DMS53 treated with DMSO at 0.1 percent for 48 hours (cell line): ENCODE data around the gene DHX29.

Experiments
- DNase-seq: peaks from one replicate; lab custom pipeline; 2025; ENCODE audit not compliant: unreplicated experiment; lab: John Stamatoyannopoulos, UW

The DHX29 gene

DNA sequence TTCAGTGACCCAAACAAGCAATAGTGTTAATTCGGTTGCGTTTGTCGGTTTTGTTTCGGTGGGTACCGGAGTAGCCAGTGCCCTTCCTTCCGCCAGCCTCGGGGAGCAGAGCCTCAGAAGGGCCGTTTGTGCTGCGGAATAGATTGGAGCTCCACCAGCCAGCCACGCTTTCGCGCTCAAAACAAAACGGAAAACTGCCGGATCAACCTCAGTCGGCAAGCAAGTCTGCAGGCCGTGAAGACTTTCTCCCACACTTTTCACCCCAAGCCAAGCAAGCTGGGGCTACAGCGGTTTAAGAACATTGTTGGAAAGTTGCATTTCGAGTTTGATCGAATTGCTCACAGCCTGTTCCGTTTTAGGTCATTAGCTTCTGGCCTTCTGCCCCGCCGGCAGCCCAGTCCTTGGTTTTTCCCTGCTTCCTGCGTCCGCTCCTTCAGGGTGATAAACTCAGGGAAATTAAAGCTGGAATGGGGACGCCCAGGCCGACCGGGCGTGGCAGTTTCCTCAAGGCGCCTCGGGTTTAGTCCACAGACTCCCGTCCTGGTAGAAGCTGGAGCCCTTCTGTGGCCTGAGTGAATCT, 73.3 kb downstream of the DHX29 start:
- peak; percentile 55 for DNase-seq

DNA sequence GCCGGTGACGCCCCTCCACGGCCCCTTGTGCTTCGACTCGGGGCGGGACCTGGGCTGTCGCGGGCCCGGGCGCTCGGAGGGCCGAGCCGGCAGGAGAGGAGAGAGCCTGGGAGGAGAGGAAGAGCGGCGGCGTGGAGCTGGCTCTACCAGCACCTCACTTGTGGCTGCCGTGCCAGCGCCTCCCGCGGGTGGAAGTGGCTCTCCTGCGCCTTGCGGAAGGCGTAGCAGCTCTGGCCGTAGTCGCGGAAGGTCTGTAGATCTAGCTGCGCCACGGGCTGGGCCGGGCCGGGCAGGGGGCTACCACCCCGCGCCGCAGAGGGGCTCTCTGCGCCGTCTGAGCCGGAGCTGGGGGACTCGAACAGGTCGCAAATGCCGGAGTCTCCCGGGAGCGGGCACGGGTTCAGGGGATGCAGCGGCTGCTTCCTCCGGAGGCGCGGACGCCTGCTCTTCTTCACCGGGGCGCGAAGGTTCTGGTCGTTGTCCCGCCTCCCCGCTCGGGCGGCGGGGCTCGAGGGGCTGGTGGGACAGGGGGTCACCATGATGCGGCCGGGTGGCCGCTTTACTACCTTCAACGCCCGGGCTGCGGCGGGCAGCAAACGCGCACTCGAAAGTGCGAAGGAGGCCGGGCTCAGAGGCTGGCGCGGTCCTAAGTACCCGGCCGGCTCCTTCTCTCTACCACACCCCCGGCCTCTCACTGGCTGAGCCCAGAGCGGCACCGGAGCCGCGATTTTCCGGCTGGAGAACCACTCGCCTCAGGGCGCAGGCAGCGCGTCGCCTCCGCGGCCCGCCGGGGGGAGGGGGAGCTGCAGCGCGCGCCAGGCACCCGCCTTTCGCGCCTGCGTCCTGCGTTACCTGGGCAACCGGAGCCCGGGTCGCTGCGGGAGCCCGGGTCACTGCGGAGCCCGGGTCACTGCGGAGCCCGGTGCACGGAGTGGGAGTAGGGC, 74.2 kb downstream of the DHX29 start, which contains the start of gene CCNO:
TSS of gene CCNO (minus strand) at position 624 of the 944 bp plus-strand sequence. CDS start at position 539, 85 bp downstream.
- peak; percentile 88 for DNase-seq

DNA sequence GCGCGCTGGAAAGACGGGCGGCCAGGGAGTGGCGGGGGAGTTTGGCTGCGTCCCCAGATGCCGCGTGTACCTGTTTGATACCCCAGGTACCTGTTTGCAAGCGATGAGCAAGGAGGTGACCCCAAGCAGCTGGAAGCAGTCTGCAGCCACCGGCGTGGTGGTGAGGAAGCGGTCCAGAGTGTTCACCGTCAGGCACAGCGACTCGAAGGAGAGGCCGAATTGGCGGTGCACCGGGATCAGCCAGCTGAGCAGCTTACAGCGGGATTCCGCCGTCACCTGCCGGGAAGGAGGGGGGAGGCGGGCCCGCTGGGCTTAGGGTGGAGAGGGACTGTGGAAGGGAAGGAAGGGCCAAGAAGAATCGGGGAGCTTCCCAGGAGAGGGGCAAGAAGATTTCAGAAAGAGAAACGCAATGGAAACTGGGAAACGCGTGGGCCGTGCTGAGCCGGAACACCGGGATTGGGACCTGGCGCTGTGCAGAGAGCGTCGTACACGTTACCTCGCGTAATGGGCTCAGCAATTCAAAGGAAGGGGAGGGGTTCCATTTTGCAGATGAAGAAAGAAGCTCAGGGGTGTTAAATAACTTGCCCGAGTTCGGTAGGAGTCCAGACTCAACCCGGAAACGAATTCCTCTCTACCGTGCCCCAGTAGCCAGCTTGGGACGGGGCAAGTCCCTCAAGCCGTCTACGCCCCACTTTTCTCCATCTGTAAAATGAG, 75.1 kb downstream of the DHX29 start:
- DNase-seq: peak; percentile 79

DNA sequence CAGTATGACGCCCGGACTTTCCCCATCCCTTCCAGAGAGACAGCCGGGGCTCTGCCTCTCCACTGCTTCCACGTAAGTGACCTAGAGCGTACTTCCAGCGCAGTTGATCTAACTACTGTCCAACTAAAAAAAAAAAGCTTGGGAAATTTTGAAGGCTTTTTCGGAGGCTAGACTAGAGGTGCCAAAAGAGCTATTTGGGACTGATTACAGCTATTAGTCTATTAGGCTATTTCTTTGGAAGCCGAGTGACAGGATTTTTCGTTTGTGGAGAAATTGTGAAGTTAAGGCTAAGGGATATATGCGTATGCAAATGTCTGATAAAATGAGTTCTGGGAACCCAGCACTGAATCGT, 75.6 kb downstream of the DHX29 start:
- no peak for DNase-seq

DNA sequence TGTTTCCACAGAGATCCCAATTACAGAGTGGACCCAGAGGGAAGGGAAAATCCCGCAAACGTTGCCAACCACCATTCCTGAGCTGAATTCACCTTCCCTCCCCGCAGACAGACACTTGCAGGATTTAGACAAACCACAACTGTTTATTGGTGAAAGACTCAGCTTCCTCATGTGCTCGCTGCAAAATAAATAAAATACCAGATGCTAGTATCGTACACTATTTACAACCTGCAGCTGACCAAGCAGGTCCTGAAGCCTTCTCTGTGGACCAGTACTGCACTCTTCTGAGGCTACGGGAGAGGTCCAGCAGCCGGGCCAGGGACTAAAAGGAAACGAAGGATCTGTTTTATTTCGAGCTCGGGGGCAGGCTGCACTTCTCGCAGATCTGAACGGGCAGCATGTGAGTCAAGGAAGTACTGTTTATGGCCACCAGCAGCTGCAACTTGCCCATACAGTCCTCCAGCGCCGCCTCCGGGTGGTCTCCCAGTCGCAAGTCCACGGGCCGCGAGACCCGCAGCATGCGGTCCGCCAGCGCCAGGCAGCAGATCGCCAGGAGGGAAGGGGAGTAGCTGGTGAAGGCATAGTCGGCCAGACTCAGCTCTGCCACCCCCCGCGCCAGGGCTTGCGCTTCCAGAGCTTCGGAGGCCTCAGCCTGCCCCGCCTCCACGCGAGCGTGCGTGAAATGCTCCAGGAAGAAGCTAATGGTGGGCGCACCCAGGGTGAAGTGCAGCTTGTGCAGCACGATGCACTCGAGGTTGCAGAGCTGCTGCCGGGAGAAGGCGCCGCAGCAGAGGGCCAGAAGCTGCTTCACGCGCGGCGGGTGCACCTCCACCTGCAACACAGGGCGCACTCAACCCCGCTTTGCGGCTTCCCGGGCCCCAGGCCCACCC, 76.2 kb downstream of the DHX29 start:
- peak; percentile 26 for DNase-seq

DNA sequence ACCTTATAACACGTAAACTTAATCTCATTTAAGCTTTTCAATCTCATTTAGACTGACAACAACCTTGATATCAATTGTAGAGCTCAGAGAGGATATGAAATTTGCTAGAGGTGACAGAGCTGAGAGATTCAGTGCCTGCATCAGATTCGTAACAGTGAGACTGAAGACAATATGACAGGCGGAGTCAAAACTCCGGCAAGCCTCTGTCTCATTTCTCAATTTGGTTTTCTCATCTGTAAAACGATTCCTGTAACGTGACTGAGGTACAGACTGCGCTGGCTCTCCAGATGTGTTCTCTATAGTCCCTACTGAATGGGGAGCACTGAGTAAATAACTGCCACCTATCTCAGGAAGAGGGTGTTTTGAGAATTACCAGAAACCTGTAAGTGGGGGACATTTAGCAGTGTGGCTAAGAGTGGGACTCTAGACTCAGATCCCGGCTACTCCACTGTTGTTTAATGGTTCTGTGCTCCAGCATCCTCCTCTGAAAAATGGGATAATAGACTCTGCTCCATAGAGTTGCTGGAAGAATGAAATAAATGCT, 77.3 kb downstream of the DHX29 start:
- DNase-seq: no peak

DNA sequence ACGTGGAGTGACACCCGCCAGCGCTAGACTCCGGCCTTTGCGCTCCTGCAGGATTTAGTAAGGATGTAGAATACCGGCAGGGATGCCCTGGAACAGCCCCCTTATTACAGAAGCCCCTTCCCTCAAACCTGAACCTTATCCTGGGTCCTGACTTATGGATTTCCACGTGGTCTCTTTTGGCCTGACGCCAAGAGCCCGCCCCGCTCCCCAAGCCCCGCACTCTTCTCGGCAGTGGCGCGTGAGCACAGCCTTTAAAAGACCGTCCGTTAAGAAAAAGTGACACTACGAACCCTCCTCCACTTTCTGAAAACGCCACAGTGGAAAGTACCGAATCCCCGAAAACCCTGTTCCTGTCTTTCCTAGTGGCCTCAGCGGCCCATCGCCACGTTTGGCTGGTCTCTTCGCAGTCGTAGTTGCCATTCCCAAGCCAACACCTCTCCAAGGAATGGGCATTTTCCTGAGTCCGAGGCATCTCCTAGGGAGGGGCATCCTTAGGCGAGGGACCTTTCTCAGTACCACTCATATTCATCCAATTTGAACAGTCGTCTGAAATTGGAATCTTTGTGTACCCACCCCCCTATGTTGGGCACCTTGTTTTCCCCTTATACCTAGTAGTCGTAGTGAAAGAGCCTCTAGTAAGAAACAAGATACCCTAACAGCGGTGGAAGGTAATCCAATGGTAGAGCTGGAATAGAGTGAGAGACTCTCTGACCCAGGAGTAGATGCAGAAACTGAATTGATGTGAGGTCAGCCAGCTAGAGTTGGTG, 79.6 kb downstream of the DHX29 start:
- DNase-seq: no peak

DNA sequence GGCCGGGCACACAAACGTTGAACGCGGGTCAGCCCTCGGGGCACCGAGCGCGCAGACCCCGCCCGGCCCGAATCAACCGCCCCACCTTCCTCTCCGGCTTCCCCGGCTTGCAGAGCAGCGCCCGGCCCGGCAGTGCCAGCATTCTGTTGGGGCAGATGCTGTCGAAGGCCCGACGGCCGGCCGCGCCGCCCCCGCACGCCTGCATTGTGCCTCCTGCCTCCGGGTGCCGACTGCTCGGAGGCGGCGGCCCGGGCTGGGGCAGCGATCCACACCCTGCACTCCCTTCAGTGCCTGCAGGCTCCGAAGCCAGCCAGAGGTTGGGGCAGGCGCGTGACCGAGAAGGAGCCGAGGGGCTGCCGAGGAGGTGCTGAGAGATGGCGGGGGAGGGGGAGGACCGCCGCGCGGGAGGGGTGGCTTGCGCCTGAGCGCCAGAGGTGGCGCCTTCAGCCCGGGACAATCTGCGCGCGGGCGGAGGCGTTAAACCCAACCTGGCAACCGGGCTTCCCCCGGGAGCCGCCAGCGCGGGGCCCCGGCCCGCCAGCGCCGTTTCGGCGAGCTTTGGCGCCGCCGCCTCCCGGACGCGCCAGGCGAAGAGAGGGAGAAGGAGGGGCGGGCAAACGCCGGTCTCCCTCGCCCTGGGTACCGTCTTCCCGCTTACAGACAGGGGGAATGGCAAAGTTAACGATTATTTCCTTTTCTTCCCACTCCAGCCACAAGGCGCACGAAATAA, 80.4 kb downstream of the DHX29 start, which contains the start of gene MCIDAS:
TSS of gene MCIDAS (minus strand) at position 382 of the 730 bp plus-strand sequence. CDS start at position 205, 177 bp downstream.
- peak; percentile 39 for DNase-seq

DNA sequence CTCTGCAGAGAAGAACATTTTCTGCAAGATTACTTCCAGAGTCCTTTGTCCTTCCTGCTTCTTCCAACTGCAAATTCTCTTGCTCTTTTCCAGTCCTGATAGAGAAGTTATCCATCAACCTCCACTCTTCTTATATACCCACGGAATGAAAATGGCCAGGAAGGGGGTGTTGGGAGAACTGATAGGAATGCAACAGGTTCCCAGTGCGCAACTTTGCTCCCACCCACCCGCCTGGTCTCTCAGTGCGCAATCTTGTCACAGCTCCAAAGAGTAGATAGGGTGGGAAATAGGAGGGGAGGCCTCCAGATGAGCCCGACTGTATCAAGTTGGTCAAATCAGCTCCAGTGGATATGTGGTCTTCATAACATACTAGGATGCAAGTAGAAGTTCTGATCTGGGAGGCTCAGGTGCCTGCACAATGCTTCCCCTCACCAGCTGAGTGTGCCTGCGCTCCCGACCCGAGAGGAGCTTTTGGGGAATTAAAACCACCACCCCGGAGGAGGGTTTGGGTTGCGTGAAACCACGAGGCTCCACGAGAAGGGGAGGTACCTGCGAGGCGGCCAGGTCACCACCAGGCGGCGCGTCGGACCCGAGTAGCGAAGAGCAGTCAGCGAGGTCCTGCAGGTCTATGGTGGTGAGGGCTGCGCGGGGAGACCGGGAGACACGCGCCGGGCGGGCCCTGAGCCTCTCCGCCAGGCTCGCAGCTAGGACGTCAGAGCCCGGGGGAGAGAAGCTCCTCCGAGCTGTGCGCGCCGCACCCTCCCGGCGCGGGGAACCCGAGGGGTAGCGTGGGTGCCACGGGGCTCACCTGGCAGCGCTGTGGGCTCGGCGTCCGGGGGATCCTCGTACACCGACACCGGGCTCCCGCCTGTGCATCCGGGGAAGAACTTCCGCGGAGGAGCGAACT, 81.2 kb downstream of the DHX29 start:
- DNase-seq: peak; percentile 70

DNA sequence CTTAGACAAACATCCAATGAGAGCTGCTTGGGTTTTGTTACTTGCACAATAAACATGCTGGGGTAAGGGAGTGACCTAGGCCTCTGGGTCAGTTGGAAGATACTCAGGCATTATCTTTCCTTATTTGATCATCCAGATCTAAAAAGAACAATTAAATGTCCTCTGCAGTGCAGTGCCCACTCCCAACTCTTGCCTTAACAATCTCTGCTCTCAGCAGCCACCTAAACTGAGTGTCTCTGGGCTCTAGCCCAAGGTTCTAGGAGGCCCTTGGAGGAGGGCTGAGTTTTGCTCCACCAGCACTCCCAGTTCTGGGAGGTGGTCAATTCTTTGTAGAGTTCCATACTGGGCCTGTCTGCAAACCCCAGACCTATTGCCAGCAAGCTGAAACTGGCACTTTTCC, 82.1 kb downstream of the DHX29 start:
- DNase-seq: no peak

DNA sequence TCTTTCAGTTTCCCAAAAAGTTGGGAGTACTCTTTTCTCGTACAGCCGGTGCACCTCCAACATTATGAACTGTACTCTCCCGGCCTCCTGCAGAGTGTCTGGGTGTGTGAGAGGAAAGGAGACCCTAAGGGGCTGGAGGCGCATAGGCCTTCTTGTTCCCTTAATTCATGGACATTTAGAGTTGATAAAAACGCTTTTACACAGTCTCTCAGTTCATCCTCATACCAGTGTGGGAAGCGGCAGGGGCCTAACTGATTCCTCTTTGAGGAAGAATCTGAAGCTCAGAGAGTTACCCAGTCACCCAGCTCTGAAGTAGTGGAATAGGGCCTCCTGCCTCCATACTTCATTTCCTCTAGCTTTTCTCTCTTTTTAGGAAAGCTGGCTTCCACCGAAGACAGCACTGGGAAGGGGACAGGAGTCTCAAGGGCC, 83.7 kb downstream of the DHX29 start:
- DNase-seq: no peak

DNA sequence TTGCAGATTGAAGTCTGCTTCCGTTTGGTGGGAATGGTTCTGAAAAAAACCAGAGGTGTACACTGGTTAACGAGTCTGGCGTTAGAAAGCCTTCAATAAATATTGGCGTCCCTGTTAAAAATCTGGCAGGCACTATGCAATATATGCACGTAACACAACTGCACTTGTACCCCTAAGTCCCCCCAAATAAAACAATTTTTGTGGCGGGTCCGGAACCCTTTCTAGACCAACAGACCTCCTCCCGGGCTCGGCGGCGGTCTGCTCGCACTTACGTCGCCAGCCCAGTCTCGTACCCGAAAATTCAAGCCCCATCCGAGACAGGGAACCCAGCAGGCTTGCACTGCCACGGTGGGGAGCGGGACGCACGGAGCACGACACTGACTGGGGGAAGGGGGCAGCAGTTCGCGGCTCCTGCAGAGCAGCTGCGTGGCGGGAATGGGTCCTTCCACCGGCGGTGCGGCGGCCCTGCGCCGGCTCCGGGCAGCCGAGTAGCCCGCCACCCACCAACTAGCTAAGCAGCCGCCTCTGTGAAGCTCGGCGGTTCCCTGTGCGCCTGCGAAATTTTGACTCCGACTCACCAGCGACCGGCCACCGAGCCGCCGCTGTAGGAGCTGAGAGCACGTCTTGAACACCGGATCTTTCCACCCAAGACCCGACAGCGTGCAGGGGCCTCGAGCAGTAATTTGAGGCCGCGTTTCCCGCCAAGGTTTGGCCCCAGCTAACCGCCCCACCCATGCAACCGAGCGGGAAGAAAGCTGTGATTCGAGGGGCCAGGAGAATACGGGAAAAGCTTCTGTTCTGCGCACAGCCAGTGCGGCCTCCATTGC, 84.3 kb downstream of the DHX29 start:
- no peak for DNase-seq

DNA sequence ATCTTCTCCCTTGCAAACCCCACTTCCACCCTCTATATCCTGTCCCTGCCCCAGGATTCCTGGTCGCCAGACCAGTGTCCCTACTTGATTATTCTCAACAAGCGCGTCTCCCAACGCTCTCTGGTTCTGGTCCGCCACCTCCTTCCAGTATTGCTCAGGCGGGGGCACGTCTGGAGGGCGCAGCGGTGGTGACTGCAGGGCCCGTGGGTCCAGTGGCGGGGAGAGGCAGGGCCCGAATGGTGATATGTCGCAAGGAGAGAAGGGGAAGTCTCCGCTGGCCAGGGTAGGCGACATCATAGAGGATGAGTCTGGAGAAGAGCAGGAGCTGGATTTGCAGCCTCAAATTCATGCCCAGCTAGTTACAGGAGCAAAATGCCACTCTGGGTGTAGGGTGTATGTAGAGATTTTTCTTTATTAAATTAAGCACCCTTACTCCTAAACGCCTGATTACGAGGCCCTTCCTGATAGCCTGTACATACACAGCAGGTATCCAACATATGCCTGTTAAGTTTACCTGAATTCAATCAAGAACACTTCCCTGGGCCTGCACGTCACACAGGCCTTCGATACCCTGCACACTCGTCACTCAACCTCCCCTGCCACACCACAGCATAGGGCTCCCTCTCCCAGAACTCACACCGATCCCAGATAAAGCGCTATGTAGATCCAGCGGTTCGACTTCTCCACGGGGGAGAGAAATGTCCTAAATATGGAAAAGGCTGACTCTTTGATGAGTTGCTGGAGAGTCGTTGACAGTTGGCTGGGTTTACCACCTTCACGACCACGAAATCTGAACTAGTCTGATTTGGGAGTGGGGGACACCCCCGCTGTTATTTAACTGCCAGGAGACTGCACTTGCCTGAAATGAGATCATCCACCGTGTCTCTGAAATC, 85.2 kb downstream of the DHX29 start:
- DNase-seq: no peak

DNA sequence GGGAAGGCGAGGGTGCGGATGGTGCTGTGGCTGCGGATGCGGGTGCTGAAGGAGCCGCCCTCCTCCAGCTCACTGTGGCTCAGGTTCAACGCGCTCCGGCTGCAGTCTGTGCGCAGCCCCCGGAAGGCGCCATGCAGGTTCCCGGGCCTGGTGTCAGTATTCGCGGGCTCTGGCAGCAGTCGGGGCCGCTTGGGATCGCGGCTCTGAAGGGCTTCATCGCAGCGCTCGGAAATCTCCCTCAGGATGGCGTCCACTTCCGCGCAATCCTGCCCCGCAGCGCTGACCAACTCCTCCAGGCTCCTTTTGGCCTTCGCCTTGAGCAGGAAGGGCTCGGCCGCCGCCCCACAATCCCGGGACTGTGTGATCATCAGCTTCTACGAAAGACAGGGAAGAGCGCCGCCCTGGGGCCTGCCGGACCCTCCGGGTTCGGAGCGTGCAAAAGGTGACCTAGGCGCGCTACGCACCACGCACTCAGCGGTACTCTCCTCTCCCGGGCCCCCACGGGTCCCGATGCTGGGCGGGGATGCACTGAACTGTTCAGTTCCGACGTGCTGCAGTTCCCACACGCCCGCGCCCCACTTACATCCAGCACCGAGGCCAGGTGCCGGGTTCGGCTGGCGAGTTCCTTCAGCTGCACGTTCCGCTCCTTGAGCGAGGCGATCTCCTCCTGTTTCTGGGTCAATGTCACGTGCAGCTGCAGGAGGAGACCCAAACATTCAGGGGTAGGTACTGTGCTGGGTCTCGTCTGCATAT, 86.9 kb downstream of the DHX29 start:
- peak; percentile 68 for DNase-seq

DNA sequence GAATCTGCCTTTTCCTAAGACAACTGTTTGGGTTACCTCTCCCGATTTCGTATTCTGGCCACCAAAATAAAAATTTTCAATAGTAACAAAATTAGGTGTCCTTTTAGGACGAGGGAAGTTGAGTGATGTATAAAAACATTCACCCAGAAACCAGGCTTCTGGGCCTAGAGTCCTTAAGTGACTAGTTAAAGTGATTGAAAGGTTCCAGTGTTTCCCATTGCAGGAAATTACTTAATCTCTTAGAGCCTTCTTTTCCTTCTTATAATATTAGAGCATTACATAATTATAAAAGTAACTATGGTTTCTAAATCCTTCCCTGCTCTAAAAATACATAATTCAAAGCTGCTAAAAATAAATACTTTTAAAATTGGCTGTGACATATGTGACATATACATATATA, 87.7 kb downstream of the DHX29 start:
- peak; percentile 7 for DNase-seq
